Measurements from ENCODE around the gene STK11. TPM values are rescaled to one million over a fixed set of nuclear protein-coding genes. Genes with fewer than 3 reads are reported as not detected.

The STK11 gene
- total RNA-seq, 3 donors from 2014 or later = 69.6 to 86.6 (median 76.3) TPM

DNA sequence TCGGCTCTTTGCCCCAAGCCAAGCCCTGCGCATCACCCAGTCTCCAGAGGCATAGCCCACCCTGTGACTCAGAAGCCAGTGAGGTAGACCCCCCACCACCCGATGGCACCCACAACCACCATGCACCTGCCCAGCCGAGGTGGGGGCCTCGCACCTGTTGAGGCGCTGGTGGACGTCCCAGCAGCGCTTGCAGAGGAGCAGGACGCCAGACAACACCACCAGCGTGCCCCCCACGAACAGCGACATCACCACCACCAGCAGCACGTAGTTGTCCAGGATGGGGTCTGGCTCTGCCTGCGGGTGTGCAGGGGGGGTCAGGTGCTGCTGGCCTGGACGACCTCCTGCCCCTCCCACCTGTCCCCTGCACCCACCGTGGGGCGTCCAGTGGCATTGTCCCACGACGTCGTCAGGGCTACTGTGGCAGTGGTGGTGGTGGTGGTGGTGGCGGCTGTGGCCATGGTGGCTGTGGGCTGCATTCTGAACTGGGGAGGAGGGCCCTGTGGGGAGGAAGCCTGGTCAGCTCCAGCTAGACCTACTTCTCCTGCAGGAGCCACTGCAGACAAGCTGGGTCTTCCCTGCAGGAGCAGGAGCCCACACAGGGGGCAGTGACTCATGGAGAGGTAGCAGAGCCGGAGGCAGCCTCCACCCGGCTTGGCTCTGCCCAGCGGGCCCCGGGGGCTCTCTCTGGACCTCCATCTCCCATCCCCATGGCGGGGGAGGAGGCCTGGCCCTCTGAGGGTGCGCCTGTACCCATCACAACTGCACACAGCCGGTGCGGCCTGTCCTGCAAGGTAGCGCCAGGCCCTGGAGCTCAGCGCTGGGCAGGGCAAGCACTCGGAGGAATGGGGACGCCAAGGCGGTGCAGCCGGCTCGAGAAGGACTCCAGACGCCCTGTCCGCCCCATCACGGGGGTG lies 30.3 kb downstream of the STK11 start:
- peaks cover 33% of the 10 kb centered on the region for H3K4me1 ChIP-seq (ENCODE audit: low read depth)
- DNase-seq = no peak
- H3K36me3 ChIP-seq (ENCODE audit: low read depth) = no peaks in the 10 kb centered on the region
- intact Hi-C loops (cut with DNase I, micrococcal nuclease) = no loop called here
- ATAC-seq = no peak
- no peak for TF ChIP-seq CTCF (IDR thresholded peaks at IDR 0.05)
- H3K4me3 ChIP-seq = no peak overlapping the region
- H3K9me3 ChIP-seq = no peaks in the 10 kb centered on the region

DNA sequence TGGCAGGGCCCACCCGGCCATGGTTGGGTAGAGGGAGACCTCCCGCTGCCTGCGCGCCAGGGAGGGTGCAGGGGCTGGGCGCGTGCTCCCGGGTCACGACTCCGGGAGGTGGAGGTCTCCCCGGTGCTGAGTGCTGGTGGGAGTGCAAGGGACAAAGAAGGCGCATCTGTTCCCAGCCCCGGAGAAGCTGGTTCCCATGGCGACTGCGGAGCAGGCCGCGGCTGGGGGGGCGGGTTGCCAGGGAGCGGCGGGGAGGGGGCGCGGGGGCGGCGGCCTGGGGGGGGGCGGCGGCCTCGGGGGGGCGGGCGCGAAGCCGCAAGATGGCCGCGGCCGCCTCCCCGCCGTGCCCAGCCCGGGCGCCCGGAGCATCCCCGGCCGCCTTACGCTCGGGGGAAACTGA lies 31.0 kb downstream of the STK11 start:
- H3K36me3 ChIP-seq (ENCODE audit: low read depth) = no peaks in the 10 kb centered on the region
- H3K9me3 ChIP-seq = no peaks in the 10 kb centered on the region
- no peak for TF ChIP-seq CTCF (IDR thresholded peaks at IDR 0.05)
- intact Hi-C loops (cut with DNase I, micrococcal nuclease) = no loop called here
- DNase-seq (no peak), ATAC-seq (no peak)
- peaks cover 39% of the 10 kb centered on the region for H3K4me1 ChIP-seq (ENCODE audit: low read depth)
- H3K4me3 ChIP-seq = no peak overlapping the region

DNA sequence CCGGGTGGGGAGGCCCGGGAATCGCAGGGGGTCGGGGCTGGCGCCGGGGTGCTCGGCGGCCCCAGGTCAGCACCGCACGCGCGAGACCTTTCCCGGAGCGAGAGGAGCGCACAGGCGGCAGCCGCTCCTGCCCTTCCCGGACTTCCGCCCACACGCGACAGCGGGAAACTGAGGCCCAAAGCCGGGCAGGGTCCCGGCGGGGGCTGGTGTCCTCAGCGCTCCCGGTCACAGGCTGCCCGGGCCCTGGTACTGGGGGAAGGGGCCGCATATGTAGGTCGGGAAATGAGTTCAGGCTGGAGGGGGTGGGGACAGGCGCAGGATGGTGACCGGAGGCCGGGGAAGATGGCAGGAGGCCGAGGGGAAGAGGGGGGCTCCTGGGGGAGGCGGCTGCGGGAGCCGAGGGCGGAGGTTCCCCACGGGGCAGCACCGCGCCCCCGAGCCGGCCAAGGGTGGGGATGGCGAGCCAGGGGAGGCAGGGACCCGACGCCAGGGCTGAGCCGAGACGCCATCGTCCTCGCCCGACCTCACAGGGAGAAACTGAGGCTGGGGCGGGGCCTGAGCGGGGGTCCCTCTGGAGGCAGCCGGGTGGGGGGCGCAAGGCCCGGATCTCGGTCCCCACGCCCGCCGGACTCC lies 31.6 kb downstream of the STK11 start:
- Histone ChIP-seq H3K4me3 (no peak overlapping the region), H3K36me3 (ENCODE audit: low read depth) (no peaks in the 10 kb centered on the region), H3K9me3 (no peaks in the 10 kb centered on the region), H3K4me1 (ENCODE audit: low read depth) (peaks cover 39% of the 10 kb centered on the region)
- DNase-seq = no peak
- no peak for TF ChIP-seq CTCF (IDR thresholded peaks at IDR 0.05)
- intact Hi-C loops (cut with DNase I, micrococcal nuclease) = no loop called here
- ATAC-seq = no peak

DNA sequence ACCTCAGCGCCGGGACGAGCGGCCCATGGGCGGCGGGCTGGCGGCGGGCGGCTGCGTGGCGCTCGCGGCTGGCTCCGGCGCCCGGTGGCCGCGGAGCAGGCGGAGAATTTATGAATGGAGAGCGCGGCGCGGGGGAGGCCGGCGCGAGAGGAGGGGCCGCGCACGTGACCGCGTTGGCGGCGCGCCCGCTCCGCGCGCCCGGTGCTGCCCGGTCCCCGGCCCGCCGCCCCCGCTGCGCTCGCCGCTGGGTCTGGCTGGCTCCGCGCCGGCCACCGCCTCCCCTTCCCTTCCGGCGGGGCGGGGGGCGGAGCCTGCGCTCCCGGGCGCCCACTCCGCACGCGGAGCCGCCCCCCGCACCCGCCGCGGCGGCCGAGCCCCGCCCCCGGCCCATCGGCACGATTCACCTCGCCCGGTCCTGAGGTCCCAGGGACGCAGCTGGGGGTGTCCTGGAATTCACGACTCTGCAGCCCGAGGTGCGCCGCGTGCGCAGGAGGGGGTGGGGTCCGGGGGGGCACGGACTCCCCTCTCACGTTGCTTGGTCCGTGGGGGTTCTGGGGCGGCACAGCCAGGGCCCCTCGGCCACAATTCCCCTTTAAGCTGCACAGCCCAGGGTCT lies 32.3 kb downstream of the STK11 start, which contains the start of gene CBARP:
Gene CBARP (minus strand): TSS at position 252 of the 615 bp plus-strand sequence. CDS start 1,905 bp downstream, outside the sequence.
- no peak within 1 kb of the TSS for H3K4me3 ChIP-seq
- no peak for TF ChIP-seq CTCF (IDR thresholded peaks at IDR 0.05)
- peak in 1 of 3 donors; percentile 50 for DNase-seq
- peaks cover 36% of the 10 kb centered on the region for H3K4me1 ChIP-seq (ENCODE audit: low read depth)
- no peak for ATAC-seq
- no peaks in the 10 kb centered on the region for H3K36me3 ChIP-seq (ENCODE audit: low read depth)
- intact Hi-C loops (cut with DNase I, micrococcal nuclease) = no loop called here
- no peaks in the 10 kb centered on the region for H3K9me3 ChIP-seq

GRCh38 chr19:1238369-1239303 lies 33.1 kb downstream of the STK11 start:
- Histone ChIP-seq H3K4me1 (ENCODE audit: low read depth) (peaks cover 36% of the 10 kb centered on the region), H3K4me3 (no peak overlapping the region), H3K36me3 (ENCODE audit: low read depth) (no peaks in the 10 kb centered on the region), H3K9me3 (no peaks in the 10 kb centered on the region)
- DNase-seq (no peak), ATAC-seq (no peak)
- TF ChIP-seq CTCF (IDR thresholded peaks at IDR 0.05) = no peak
- intact Hi-C loops (cut with DNase I, micrococcal nuclease) = no loop called here

Measured in mucosa of descending colon (tissue), 3 donors.